ENCODE results near the gene RPL7A. TPM values are rescaled to one million over a fixed set of nuclear protein-coding genes. Genes with fewer than 3 reads are reported as not detected.

The RPL7A gene
- total and polyA plus RNA-seq, 2 of the 13 experiments (the other 11 are each of a cell fraction or from before 2014, with no cell fraction given), result 2,401 to 2,938 TPM

- TF ChIP-seq KLF13 (CRISPR knock-in tag; IDR thresholded peaks at IDR 0.05), result peak; percentile 69; the same call in 1 of the 2 replicates
- TF ChIP-seq ZNF749 (CRISPR knock-in tag; IDR thresholded peaks at IDR 0.05; ENCODE audit: borderline replicate concordance), result no peak
- TF ChIP-seq ZNF335 (CRISPR knock-in tag; IDR thresholded peaks at IDR 0.05), result 0 out of 2 replicates have a peak, but pooled peaks have one; percentile 23
- TF ChIP-seq SNAPC4 (CRISPR knock-in tag; IDR thresholded peaks at IDR 0.05), result peak; percentile 95
- TF ChIP-seq ZC3H4 (CRISPR knock-in tag; IDR thresholded peaks at IDR 0.05; ENCODE audit: borderline replicate concordance), result peak; percentile 63; the same call in 1 of the 2 replicates
- TF ChIP-seq EP300 (IDR thresholded peaks at IDR 0.05; ENCODE audit: low read depth in 2 of 2, low read length in 2 of 2), result 0 out of 4 replicates have a peak, but pooled peaks of 1 of the 2 experiments have one; percentile 26
- TF ChIP-seq EP300 (CRISPR knock-in tag; IDR thresholded peaks at IDR 0.05; ENCODE audit: borderline replicate concordance), result no peak
- TF ChIP-seq AGO1 (IDR thresholded peaks at IDR 0.05; ENCODE audit: low read depth, low read length, poor library complexity, severe bottlenecking), result no peak
- peak; percentile 61; the same call in 1 of the 2 replicates for TF ChIP-seq GATA4 (IDR thresholded peaks at IDR 0.05; ENCODE audit: borderline replicate concordance, low read depth)
- peak; percentile 5; the same call in 1 of the 2 replicates for TF ChIP-seq ZNF670 (CRISPR knock-in tag; IDR thresholded peaks at IDR 0.05; ENCODE audit: borderline replicate concordance)
- TF ChIP-seq ETV5 (CRISPR knock-in tag; IDR thresholded peaks at IDR 0.05; ENCODE audit: borderline replicate concordance), result peak; percentile 66
- no peak for TF ChIP-seq ZNF326 (CRISPR knock-in tag; IDR thresholded peaks at IDR 0.05; ENCODE audit: borderline replicate concordance)
- 0 out of 2 replicates have a peak, but pooled peaks have one; percentile 8 for TF ChIP-seq BHLHE40 (IDR thresholded peaks at IDR 0.05; ENCODE audit: low read length)
- TF ChIP-seq SIX4 (CRISPR knock-in tag; IDR thresholded peaks at IDR 0.05), result peak; percentile 58; the same call in 1 of the 2 replicates
- TF ChIP-seq ZC3H13 (CRISPR knock-in tag; IDR thresholded peaks at IDR 0.05), result peak; percentile 81; the same call in 1 of the 2 replicates
- peak; percentile 99 for TF ChIP-seq AGO2 (optimal IDR thresholded peaks at IDR 0.05; ENCODE audit: low read depth, low read length)
- TF ChIP-seq GLI4 (CRISPR knock-in tag; IDR thresholded peaks at IDR 0.05; ENCODE audit: borderline replicate concordance), result peak; percentile 88; the same call in 1 of the 2 replicates
- peak; percentile 74 for TF ChIP-seq ZNF781 (CRISPR knock-in tag; IDR thresholded peaks at IDR 0.05; ENCODE audit: borderline replicate concordance, not compliant biosample characterization)
- 0 out of 2 replicates have a peak, but pooled peaks have one; percentile 43 for TF ChIP-seq ZNF724P (CRISPR knock-in tag; IDR thresholded peaks at IDR 0.05; ENCODE audit: borderline replicate concordance)
- TF ChIP-seq RFXANK (CRISPR knock-in tag; IDR thresholded peaks at IDR 0.05), result no peak
- peak; percentile 20; the same call in 1 of the 2 replicates for TF ChIP-seq HNF4G (IDR thresholded peaks at IDR 0.05; ENCODE audit: borderline replicate concordance, low read depth, low read length)
- TF ChIP-seq HNF4G (CRISPR knock-in tag; IDR thresholded peaks at IDR 0.05; ENCODE audit: borderline replicate concordance, low read depth), result no peak
Observed at GRCh38 chr9:133347985-133348717, at the start of gene RPL7A, which contains the start of gene MED22 (continued).

Measured in HepG2 (cell line).